Omental fat pad (tissue), 4 donors: ENCODE measurements around the gene CMIP. TPM values are rescaled to one million over a fixed set of nuclear protein-coding genes. Genes with fewer than 3 reads are reported as not detected.

Experiments used
- ATAC-seq: fragments of 150-250 bp; one replicate; pipeline ENCODE4 v1.9.1; 2016; ENCODE audit warnings: mild to moderate bottlenecking, moderate library complexity; ENCODE audit not compliant: low FRiP score
- DNase-seq: peaks from one replicate; pipeline ENCODE4 v3.0.0-alpha.2; 2019; ENCODE audit warnings: low spot score
- total RNA-seq, 4 donors: library from RNA; depleted of rRNA; stranded (reverse); fragments of >200 nt; gene quantifications; one replicate each; pipeline ENCODE4 v1.1.0, GENCODE V29; 2016
- TF ChIP-seq, protein P1 (sequence below), 3 donors: fragments of 450-650 bp; IDR thresholded peaks; one replicate each; pipeline ENCODE4 v1.5.1; 2016 to 2017; ENCODE audit warnings: antibody characterized with exemption in 3 of 3, mild to moderate bottlenecking in 3 of 3, moderate library complexity in 2 of 3

CMIP gene
- total RNA-seq, 4 donors from 2014 or later = 15.8 to 52.8 (median 32.0) TPM

DNA sequence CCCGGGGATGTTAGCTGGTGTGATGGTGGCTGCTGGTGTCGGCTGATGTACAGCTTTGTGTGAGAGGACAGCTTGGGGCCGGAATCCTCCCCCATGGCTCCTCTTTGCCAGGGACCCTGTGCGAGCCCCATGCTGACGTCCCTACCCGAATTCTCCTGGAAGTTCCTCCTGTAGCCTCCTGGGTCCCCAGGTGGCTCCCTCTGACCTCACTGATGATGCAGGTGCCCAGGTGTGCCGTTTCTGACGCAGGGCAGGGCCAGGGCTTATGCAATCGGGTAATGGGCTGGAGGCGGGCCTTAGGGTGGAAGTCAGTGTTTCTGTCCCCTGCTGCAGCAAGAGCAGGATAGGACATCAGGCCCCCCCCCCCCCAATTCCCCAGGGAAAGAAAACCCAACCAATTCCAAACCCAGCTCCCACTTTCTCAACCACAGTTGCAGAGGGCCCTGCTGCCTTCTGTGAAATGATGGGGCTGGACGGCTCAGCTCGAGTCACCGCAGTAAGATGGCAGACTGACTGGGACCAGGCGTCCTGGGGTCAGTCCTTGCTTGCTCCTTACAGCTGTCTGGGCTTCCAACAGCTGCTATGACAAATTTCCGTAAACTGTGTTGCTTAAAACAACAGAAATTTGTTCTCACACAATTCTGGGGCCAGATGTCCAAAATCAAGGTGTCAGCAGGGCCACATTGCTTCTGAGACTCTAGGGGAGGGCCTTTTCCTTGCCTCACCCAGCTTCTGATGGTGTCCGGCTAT is 195.5 kb downstream of the CMIP start:
- TF ChIP-seq, protein P1, sequence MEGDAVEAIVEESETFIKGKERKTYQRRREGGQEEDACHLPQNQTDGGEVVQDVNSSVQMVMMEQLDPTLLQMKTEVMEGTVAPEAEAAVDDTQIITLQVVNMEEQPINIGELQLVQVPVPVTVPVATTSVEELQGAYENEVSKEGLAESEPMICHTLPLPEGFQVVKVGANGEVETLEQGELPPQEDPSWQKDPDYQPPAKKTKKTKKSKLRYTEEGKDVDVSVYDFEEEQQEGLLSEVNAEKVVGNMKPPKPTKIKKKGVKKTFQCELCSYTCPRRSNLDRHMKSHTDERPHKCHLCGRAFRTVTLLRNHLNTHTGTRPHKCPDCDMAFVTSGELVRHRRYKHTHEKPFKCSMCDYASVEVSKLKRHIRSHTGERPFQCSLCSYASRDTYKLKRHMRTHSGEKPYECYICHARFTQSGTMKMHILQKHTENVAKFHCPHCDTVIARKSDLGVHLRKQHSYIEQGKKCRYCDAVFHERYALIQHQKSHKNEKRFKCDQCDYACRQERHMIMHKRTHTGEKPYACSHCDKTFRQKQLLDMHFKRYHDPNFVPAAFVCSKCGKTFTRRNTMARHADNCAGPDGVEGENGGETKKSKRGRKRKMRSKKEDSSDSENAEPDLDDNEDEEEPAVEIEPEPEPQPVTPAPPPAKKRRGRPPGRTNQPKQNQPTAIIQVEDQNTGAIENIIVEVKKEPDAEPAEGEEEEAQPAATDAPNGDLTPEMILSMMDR (IDR thresholded peaks at IDR 0.05) = no peak
- no peak for ATAC-seq
- no peak for DNase-seq

DNA sequence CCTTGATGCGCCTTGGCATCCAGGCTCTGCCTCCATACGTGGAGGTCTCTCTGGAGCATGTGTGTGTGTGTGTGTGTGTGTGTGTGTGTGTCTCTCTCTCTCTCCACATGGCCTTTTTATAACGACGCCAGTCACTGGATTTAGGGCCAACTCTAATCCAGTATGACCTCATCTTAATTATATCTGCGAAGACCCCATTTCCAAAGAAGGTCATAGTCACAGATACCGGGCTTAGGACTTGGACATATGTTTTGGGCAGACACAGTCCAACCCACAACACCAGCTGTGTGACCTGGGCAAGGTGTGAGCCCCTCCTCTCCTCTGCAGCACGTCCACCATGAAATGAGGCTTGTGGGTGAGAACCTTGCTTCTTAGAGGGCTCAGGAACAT is 196.1 kb downstream of the CMIP start:
- ATAC-seq = no peak
- DNase-seq = no peak
- TF ChIP-seq, protein P1 (IDR thresholded peaks at IDR 0.05) = no peak

DNA sequence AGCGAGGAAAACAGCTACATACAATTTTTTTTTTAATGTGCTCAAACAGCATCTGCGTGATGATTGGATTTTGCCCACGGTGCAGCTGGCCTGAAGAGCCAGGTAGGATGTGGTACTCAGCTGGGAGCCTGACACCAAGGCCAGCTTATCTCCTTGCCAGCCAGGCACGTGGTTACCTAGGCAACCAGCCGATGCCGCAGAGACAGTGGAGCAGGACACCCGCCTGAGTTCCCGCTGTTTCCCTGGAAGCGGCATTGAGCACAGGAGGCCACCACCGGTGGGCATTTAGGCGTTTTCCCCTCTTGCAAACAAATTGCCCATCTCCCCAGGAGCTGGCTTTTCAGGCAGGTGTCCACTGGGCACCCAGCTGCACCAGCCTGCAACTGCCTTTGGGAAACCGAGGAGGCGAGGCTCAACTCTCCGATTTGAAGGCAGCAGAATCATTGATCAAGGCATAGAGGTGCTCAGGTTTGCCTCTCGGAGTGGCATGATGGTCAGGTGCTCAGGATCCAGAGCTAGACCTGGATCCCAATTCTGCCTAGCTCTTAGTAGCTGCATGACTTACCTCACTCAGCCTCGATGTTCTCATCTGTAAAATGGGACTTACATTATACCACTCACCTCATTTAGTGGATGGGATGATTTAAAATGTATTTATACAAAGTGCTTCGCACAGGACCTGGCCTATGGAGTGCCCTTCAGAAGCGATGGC is 196.9 kb downstream of the CMIP start:
- TF ChIP-seq, protein P1 (IDR thresholded peaks at IDR 0.05) = no peak
- DNase-seq (no peak), ATAC-seq (no peak)

DNA sequence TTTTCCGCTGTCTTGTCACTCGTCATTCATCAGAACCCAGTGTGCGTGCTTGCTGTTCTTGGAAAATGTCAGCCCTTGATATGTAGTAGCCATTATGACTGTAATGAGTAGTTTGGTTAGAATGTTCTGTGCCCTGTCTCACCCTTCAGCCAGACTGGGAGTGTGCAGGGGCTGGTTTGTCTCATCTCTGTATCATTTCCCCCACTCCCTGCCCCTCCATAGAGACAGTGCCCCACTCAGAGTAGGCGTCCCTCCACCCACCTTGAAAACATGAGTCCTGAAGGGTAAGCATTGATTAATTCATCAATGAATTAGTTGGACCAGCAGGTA is 197.5 kb downstream of the CMIP start:
- TF ChIP-seq, protein P1 (IDR thresholded peaks at IDR 0.05) = no peak
- ATAC-seq (no peak), DNase-seq (no peak)

DNA sequence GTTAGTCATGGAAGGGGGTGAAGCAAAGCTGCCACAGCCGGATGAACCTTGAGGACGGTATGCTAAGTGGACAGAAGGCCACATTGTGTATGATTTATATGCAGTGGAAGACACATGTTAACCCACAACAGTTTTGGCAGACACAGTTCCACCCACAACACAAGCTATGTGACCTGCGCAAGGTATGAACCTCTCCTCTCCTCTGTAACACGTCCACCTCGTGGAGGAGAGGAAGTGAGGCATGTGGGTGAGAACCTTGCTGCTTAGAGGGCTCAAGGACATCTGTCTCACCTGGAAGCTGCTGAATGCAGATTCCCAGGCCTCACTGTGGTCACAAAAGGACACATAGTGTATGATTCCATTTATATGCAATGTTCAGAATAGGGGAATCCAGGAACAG is 198.3 kb downstream of the CMIP start:
- TF ChIP-seq, protein P1 (IDR thresholded peaks at IDR 0.05) = no peak
- DNase-seq (no peak), ATAC-seq (no peak)

DNA sequence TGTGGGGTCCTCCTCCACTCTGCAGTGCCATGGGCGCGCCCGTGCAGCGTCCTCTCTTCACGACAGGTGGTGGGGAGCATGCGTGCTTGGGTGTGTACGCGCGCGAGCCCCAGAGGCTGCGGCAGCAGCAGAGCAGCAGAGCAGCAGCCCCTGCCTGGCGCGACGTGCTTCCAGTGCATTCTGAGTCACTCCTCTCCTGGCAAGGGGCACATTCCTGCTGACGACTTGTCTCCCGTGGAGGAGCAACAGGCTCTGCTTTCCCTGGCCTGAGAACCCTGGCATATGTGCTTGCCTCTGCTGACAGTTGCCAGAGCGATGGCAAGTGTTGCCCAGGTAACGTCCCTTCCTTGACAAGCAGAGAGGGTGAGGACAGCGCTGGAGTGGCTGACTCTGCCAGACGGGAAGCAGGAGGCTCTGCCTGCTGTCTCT is 200.7 kb downstream of the CMIP start:
- TF ChIP-seq, protein P1 (IDR thresholded peaks at IDR 0.05) = no peak
- peak; percentile 70 for ATAC-seq
- DNase-seq = no peak

DNA sequence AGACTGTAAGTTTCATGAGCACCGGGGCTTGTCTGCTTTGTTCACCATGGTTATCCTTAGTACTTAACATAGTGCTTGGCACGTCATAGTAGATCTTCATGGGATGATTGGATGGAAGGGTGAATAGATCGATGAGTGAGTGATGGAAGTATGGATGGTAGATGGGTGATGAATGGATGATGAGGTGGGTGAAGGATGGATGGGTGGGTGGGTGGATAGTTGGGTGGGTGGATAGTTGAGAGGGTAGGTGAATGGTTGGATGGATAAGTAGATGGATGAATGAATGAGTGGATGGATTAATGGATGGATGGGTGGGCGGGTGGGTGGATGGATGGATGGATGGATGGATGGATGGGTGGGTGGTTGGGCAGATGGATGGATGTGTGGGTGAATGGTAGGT is 201.3 kb downstream of the CMIP start:
- ATAC-seq (no peak), DNase-seq (no peak)
- TF ChIP-seq, protein P1 (IDR thresholded peaks at IDR 0.05) = no peak
